NCI-H748 (cell line): ENCODE measurements around the gene AMOTL1.

Experiments used
- DNase-seq: peaks from one replicate; lab custom pipeline; 2025; ENCODE audit not compliant: unreplicated experiment; lab: John Stamatoyannopoulos, UW

The AMOTL1 gene

DNA sequence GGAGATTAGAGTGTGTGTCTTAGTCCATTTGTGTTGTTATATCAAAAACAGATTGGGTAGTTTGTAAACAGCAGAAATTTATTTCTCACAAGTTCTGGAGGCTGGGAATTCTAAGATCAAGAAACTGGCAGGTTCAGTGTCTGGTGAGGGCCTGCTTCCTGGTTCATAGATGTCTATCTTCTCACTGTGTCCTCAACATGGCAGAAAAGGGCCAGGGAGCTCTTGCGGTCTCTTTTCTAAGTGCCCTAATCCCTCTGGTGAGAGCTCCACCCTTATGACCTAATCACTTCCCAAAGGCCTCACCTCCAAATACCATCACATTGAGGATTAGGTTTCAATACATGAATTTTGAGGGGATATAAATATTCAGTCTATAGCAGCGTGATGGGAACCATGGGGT lies 25.5 kb upstream of the AMOTL1 start:
- DNase-seq, result no peak

DNA sequence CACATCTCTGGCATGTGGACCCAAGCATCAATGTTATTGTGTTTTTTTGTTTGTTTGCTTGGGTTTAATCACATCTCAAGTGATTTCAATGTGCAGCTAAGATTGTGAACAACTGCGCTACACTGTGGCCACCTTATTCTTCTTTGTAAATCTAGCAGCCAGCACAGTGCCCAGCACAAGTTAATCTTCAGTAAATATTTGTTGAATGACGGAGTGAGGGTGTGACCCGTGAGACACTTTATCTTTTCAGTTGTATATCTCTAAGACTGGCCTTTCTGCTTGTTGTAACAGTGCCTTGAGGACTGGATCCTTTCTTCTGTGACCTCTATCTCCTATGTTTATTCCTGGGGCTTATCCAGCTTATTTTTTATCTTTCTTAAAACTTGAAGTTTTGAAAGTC lies 21.4 kb upstream of the AMOTL1 start:
- DNase-seq, result peak; percentile 23

DNA sequence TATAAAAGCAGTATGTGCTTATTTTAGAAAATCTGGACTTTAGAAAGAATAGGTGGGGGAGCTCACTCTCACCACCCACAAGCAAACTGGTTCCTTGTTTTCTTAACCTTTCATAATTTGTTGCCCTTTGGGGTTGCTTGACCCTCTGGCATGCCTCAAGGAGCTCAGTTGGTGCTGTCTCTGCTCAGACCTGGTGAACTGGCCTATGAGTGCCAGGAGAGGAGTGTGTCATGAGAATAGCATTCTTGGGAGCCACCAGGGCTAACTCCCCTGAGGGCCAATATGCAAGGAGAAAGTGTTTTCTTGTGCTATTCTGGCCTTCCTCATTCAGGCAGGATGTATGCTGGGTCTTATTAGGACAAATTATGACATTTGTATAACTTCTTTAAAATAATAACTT lies 21.0 kb upstream of the AMOTL1 start:
- DNase-seq, result no peak

DNA sequence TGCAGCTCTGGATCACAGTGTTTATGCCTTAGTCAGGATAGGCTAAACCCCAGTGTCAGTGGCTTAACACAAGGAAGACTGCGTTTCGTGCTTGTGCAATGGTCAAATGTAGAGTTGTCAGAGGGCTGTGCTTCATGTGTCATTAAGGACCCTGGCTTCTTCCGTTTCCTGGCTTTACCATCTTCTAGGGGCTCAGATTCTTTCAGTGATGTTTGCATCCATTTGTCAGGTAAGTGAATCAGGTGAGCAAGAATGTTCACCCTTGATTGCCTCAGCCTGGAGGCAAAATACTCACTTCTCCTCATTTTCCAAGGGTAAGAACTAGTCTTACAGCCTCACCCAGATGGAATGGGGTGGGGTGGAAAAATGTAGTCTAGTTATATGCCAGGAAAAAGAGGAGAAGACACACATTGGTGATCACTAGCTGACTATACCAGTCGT lies 20.5 kb upstream of the AMOTL1 start:
- DNase-seq, result no peak

DNA sequence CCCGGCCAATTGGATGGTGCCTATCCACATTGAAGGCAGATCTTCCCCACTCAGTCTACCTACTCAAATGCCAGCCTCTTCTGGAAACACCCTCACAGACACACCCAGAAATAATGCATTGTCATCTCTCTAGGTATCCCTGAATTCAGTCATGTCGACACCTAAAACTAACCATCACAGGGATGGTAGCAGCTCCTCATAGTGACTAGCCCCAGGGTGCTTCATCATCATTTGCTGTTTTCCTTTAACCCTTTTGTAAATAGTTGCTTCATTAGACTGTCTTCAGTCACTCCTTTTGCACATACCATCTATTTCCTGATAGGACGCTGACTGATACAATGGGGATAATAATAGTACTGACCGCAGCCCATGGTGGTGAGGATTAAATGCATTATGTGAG lies 18.8 kb upstream of the AMOTL1 start:
- DNase-seq, result no peak

DNA sequence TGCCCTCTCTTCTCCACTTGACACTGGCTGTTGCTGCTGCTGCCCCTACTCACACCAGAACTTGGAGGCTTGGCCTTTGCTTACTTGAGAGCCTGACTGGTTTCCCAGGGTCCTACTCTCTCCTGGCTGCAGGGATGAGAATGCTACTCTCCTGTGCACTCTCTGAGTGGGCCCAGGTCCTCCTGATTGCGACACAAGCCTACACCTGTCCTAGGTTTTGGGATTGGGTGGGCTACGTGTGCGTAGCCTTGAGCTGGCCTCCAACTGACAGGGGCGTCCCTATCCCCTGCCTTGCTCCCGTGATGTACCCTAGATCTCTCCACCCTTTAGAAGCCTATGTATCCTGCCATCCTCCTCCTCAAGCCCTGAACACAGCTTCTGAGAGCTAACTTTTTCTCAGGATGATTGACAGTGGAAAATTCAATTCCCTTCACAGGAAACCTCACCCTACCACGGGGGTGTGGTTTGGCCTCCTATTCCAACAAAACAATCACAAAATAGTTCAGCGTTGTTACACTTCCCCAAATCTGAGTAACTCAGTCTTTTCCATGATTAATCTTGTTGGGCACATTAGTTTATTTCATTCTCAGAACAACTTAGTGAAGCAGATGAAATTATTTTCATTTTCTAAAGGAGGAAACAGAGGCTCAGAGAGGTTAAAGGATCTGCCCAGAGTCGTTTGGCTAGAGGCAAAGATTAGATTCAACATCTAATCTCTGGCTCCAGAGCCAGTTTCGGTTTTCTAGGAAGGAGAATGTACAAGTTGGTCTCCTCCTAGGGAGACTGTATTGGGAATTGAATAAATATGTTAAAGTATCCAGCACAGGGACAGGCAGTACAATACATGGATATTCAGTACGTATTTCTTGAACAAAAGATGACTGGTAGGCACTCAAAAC lies 17.6 kb upstream of the AMOTL1 start:
- DNase-seq, result no peak

DNA sequence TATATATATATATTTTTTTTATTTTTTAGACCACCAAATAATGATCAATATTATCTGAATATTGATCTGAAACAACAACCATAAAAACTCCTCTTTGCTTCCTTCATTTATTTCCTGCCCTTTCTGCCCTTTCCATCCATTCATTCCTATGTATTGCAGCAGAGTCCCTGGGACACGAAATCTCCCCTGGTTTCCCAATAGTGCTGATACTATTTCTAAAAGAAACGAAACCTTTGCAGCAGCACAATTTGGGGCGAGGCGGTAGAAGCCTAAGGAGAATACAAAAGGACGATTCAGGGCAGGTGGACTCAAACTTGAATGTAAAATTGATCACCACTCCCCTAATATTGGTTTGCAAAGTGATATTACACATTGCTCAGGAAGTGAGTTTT lies 16.9 kb upstream of the AMOTL1 start:
- DNase-seq, result no peak

DNA sequence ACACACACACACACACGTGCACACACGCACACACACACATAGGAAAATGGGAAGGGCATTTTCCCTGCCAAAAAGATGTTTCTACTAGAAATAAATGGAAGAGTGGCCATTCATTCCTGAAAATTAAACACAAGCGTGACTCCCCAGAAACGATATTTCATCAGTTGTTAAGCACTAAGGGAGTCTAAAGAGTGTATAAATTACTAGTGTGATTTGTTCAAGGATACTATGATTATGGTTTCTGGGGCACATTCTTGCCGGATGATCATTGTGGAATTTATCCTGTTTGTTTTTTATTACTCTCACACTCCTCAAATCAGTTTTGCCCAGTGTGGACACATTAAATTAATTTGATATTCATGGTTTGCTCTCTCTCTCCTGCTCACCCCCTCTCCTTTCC lies 16.4 kb upstream of the AMOTL1 start:
- DNase-seq, result no peak

DNA sequence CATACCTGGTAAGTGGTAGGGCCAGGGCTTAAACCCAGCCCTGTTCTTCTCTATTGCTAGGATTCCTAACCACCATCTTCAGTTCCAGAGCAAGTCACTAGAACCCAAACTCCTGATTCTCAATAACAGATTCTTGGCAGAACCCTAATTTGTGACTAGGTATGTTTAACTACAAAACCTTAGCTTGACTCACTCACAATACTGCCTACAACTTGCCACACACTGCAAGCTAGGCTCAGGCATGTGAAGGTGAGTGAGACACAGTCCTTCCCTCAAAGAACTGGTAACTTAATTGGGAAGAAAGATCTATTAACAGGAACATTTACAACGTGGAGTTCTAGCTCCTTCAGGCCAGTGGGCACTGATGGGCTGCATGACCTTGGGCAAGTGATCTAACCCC lies 14.5 kb upstream of the AMOTL1 start:
- no peak for DNase-seq

DNA sequence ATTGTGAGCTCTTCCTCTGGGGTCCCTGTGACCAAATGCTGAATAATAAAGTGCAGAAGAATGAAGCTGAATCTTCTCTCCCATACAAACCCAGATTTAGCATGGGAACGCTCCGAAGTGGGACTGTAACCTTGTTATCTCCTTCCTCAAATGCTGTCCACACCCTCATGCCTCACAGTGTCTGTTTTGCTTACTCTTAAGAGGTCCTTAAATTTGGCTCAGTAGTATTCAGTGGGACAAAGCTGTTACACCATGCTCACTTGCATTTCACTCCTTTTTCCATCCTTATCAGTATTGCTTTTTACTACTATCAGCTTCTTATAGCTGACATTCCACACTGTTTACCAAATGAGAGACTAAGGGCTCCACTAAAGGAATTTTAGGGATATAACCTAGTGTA lies 13.8 kb upstream of the AMOTL1 start:
- DNase-seq, result no peak

DNA sequence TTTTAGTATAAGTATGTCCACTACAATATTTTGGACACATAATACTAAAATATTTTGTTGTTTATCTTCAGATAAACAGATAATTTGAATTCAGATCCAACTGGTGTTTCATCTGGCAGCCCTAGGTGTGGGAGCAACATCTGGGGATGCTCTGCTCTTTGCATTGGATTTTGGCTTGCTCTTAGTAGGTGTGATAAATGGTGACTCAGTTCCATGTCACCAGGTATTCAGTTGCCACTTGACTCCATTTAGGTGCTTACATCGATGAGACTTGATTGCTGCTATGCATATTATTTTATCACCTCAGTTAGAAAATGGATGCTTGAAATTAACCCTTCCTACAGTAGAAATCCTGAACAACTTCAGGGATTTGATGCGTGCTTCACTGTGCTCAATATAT lies 13.3 kb upstream of the AMOTL1 start:
- DNase-seq, result no peak

DNA sequence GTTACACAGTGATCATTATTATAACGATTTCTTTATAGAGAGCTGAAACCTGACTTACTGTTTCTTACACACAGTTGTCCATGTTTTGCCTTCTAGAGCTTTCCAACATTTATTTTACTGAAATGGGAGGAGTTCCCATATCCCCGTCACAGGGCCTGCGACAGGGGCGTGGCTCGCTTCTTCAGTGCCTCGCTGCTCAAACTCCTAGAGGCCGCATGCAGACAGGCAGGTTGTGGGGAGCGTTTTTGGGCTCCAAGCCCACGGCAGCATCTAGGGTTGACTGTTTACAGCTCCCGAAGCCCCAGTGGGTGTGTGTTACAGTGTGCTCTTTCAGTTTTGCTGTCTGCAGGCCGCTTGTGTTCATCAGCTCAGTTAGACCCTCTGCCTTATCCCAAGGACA lies 12.7 kb upstream of the AMOTL1 start:
- DNase-seq, result no peak

DNA sequence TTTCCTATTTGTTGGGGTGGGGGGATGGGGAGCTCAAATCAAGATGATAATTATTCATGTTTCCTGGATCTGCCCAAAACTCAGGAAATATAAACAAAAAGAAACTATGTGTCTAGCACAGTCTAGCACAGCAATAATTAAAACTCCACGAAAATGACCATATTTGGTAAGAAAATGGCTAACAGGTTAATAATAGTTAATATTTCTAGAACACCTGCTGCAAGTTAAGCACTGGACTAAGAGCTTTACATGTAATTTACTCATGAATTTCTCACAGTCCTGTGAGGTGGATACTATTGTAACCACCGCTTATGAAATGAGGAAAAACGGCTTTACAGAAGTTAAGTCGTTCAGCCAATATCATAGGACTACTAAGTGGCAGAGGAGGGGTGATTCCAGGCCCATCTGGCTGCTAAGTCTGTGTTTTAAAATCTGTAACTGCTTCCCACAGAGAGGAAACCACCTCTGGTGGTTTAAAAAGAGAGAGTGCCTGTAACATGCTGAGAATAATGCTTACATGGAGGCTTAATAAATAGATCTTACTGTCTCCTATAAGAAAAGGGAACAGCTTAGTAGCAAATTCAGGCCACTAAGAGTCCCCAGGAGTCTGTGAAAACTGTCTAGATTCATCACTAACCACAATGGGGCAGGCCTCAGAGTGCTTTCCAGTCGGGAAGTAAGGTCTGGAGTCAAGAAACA lies 11.0 kb upstream of the AMOTL1 start:
- DNase-seq, result no peak

DNA sequence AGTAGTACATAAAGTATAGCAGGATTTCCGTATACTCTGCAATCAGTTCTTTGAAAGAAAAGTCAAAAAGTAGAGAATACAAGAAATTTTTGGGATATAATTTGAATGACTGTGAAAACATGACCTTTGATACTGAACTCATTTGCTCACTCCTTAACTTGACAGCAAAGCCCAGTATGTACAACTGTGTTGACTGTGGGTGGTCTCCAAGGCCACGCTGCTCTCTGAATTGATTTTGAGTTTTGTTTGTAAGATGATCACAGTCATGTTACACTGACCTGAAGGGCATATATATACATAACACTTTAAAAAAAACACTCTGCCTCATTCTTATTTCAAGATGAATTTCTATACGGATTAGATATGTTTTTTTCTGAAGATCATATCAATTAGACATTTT lies 9.5 kb upstream of the AMOTL1 start:
- no peak for DNase-seq

DNA sequence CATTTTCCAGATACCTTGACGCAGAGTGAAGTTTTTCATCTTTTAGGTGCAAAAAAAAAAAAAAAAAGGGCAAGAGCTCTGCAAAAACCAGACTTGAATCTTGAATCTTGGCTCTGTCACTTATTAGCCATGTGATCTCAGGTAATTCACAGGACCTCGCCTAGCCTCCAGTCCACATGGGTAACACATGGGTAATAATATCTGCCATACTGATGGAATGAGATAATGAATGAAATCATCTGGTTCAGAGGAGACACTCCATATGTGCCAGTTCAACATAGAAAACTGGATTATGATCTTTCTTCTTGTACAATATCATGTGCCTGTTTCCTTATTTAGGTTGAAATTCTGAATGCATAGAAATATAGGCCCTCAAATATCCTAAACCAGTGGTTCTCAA lies 8.6 kb upstream of the AMOTL1 start:
- no peak for DNase-seq

DNA sequence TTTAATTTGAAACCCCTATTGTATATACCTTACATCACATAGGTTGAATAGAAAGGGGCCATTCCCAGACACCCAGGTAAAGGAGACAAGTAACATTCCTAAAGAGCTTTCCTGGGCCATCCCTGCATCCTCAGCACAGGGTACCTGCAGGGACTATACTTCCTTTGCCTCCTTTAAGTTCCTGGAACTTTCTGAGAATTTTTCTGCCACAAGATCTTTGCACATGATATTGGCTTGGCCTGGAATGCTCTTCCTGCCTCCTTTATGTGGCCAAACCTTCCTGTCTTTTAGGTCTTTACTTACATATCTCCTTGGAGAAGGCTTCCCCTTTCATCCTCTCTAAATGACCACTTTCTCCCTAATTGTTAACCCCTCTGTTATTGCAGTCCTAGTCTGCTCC lies 7.9 kb upstream of the AMOTL1 start:
- no peak for DNase-seq

DNA sequence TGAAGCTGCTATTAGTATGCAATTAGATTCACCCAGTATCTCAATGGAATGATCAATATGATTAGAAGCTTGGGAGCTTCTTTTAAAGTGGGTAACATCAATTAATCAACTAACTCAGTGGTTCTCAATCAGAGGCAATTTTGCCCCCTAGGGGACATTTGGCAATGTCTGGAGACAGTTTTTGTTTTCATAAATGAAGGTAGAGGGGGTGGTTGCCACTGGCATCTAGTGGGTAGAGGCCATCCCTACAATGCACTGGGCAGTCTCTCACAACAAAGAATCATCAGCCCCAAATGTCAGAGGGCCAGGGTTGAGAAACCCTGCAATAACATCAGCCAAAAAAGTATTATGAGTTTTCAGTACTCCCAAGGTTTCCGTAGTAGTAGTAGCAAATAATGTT lies 5.9 kb upstream of the AMOTL1 start:
- no peak for DNase-seq

DNA sequence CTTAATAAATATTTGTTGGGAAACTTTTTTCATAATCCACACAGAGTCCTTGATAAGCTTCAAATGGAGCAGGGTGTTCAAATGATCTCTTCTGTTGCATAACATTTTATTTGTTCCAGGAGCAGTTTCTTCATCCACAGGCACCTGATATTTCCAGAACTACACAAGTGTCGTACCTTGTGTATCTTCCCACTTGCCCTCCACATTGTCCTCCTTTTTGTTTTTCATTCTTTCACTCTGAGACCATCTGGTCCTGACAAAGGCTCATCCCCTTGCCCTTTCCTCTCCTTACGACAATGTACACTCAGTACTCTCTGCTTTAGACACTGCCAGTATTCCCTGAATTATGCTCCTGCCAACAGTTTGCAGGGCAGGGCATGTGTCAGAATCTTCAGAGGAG lies 5.2 kb upstream of the AMOTL1 start:
- DNase-seq, result no peak

DNA sequence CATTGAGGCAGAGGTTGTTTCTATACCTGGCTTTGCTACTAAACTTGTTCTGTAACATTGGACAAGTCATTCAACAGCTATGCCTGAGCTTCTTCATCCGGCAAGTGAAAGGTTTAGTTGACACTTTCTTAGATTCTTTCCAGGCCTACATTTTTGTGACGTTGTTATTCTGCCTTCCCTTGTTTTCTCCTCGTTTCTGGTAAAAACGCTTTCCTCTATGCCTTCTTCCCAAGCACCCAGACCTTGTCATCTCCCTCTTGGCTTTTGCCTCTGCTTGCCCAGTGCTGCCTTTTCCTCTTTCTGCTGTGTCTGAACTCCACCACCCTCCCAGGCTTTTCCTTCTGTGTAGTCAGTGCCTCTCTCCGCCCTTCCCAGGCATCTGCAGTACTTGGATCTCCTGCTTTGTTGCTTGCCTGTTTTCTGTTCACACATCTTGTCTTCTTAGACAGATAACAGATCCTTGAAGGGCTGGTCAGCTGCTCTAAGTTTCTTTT lies 1.4 kb upstream of the AMOTL1 start:
- DNase-seq, result no peak

DNA sequence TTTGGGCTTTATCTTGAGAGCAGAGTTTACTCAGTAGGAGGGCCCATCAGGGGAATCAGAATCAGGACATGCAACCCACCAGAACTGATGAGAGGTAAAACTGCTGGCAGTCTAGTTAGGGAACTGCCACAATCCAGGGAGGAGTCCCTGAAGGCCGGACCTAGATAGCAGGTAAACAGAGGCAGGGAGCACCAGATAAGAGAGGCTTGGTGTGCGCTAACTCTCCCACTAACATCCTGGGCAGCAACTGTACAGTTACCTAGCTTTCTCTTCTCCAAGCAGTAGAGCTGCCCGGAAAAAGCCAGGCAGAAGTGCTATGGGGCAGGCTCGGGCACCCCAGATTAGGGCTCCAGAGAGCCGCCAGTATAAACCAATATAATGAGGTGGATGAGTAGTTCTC lies 865 bp upstream of the AMOTL1 start:
- DNase-seq, result no peak

DNA sequence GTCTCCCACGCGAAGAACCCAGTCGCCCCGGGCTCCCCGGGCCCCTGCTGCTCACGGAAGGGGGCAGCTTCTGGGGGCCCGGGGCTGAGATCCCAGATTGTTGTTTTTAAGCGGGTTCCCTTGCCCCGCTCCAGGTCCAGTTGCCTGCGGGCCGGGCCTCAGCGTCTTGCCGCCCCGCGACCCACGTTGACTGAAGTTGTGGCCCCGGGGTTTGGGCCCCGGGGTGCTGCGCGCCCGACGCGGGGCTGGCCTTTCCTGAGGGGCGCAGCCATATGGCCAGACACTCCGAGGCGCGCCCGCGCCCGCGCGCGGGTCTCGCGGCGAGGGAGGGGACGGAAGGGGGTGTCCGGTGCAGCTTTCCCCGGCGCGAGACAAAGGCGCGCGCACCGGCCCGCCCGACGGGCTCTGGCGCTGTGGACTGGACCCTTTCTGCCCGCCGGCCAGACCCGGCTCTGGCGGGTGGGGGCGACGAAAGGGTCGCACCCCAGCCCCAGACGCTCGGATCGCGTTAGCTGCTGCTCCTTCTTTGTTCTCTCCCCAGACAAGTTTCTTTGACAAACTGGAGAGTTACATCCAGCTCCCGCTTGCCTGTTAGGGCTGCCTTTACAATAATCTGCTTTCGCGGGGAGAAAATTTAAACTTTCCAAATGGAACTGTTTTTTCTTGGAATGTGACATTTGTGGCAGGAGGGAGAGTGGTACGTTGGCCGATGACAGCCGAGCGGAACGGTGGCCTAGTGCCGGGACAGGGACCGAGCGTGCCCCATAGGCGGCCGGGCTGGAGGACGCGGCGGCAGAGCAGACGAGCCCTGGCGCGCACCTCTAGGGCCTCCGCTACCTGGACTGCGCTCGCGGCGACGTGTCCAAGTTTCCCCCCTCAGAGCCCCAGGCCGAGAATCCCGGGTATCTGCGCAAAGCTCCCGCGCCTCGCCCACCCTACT lies 716 bp downstream of the AMOTL1 start:
- peak; percentile 52 for DNase-seq
